AG08396 (cell line): ENCODE results near the gene TMEM240.
"Not testable (repeated sequence)": the region's sequence is repeated elsewhere in the genome, so short reads cannot be mapped to it uniquely, and the experiment has no call there.

Source experiments
- DNase-seq: peaks from one replicate; pipeline ENCODE4 v3.0.0; 2012; ENCODE audit warnings: low spot score, mixed read lengths

The TMEM240 gene

GRCh38 chr1:1495461-1495975 is 44.9 kb downstream of the TMEM240 start:
- DNase-seq, result not testable (repeated sequence)

- DNase-seq, result not testable (repeated sequence)
These were observed 46.1 kb downstream of the TMEM240 start for GRCh38 chr1:1494311-1494710.

- DNase-seq, result no peak
These were observed 48.8 kb downstream of the TMEM240 start for GRCh38 chr1:1491601-1492000.

DNA sequence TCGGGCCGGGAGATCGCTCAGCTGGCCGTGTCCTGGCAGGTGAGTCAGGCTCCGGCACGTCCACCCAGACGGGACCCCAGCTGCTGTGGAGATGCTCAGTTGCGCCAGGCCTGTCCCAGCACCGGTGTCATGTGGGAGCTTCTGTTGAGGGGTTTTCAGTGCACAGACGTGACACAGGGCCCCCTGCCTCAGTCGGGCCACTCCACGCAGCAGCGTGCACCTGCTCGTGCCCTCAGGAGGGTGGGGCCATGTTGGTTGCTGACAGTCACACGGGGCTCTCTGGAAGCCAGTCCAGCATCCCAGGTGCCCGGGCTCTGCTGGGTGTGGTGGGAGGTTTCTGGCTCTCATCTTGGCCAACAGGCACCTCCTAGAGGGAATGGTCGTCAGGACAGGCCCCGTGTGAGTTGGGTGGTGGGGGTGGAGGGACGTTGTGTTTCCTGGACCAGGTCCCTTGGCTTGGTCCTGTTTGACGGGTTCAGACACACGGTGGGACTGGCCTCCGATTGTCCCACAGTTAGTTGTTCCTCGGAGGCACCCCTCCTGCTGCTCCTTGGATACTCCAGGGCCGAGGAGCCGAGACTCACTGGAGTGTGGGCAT is 49.7 kb downstream of the TMEM240 start:
- no peak for DNase-seq

- no peak for DNase-seq
These were observed 50.6 kb downstream of the TMEM240 start for GRCh38 chr1:1489861-1490260.

GRCh38 chr1:1489231-1489630 is 51.2 kb downstream of the TMEM240 start:
- DNase-seq, result no peak

DNA sequence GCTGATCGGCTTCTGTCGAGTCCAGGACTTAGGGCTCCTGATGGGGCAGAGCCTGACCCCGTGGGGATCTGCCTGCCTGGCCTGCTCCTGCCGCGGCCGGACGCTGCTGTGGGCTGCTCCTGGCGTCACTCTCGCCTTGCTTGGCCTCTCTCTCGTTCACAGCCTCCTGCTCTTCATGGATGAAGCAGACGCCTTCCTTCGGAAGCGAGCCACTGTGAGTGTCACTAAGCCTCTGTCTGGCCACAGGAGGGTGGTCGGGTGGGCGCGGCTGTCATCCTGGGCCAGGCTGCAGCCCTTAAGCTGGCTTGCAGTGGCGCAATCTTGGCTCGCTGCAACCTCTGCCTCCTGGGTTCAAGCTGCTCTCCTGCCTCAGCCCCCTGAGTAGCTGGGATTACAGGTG is 52.7 kb downstream of the TMEM240 start:
- DNase-seq, result no peak

DNA sequence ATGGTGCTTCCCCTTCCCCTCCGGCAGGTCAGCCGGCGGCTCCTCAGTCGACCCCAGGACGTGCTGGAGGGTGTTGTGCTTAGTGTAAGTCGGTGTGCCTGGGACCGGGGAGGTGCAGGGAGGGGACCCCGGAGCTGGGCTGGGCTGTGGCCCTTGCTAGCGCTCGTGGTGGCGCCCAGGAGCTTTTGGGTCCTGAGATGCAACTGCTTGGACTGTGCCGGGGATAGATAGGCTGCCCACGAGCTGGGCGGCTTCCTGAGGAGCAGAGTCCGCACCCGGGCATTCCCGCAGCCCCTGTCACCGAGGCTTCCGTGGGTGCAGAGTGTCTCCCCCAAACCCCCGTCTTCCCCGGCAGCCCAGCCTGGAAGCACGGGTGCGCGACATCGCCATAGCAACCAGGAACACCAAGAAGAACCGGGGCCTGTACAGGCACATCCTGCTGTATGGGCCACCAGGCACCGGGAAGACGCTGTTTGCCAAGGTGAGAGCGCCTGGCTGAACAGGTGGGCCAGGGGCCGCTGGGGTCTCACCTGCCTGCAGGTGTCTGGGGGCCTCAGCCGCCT is 54.6 kb downstream of the TMEM240 start:
- not testable (repeated sequence) for DNase-seq

GRCh38 chr1:1484976-1485750 is 55.3 kb downstream of the TMEM240 start:
- DNase-seq, result not testable (repeated sequence)
